Measurements from ENCODE around the gene PPP1R2.
"Not testable (repeated sequence)": the region's sequence is repeated elsewhere in the genome, so short reads cannot be mapped to it uniquely, and the experiment has no call there.

Gene PPP1R2

GRCh38 chr3:195535293-195535692, 7.8 kb downstream of the PPP1R2 start:
- no peak for DNase-seq

DNA sequence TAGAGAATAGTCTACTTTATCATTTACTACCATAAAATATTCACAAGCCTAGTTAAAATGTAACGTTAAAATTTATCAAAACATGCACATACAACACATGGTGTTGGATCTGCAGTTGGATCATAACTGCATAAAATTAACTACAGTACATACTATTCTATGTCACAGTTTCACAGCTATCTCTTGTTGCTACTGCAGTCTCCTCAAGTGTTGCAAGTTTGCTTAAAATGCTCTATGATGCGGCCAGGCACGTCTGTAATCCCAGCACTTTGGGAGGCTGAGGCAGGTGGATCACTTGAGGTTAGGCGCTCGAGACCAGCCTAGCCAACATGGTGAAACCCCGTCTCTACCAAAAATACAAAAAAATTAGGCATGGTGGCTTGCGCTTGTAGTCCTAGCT, 10.3 kb downstream of the PPP1R2 start:
- DNase-seq = no peak

DNA sequence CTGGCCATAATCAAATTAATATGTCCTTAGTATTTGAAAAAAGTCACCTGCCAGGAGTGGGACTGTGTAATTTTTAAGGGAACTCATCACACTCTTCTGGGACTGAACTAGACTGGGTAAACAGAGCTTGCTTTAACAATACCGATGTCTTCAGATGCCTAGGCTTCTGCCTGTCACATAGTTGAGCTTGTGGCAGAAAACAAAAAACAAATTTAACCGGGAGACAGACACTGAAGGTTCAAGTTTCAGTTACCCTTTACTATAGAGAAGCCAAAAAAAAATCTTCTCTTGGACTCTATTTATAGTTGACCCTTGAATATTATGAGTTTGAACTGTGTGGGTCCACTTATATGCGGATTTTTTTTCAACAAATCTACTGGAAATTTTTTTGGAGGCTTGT, 10.8 kb downstream of the PPP1R2 start:
- DNase-seq = no peak

GRCh38 chr3:195531683-195532082, 11.4 kb downstream of the PPP1R2 start:
- no peak for DNase-seq

- no peak for DNase-seq
Measured at GRCh38 chr3:195526492-195526891, 16.6 kb downstream of the PPP1R2 start.

DNA sequence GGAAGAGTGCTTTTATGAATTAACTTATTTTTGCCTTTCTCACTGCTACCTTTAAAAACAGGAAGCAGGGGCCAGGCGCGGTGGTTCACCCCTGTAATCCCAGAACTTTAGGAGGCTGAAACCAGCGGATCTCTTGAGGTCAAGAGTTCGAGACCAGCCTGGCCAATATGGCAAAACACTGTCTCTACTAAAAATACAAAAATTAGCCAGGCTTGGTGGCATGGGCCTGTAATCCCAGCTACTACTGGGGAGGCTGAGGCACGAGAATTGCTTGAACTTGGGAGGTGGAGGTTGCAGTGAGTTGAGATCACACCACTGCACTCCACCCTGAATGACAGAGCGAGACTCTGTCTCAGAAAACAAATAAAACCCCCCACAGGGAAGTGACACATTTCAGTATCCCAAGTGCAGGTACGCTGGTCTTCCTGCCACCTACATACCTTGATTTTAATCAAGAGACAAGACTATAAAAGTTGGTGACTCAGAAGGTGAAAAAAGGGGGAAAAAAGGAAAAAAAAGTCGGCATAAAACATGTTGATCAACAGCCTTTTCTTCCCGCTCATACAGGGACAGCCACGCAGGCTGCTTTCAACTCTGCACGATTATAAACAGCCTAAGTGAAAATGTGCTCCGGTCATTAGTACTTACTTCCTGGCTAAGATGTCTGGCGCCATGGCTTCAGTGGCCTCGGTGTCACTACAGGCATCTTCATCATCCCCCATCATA, 18.8 kb downstream of the PPP1R2 start:
- DNase-seq = no peak

- DNase-seq = peak; percentile 20
Measured at GRCh38 chr3:195522254-195523023, 20.7 kb downstream of the PPP1R2 start.

DNA sequence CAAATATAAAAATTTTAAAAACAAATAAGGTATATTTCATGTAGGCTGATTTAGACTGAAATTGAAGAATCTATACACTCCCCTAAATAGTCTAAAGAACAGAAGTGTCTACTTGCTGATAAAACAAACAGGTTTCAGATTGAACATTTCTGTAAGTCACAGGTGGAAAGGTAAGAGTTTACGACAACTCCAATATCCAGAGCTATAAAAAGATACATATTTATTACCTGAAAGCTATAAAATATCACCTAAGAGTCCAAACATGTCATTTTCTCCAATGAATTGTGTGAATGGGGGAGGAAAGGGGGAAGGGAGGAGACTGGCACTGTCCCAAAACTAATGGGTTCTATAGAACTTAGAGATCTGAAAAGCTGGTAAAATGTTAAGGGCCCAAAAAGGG, 26.1 kb downstream of the PPP1R2 start:
- DNase-seq = no peak

DNA sequence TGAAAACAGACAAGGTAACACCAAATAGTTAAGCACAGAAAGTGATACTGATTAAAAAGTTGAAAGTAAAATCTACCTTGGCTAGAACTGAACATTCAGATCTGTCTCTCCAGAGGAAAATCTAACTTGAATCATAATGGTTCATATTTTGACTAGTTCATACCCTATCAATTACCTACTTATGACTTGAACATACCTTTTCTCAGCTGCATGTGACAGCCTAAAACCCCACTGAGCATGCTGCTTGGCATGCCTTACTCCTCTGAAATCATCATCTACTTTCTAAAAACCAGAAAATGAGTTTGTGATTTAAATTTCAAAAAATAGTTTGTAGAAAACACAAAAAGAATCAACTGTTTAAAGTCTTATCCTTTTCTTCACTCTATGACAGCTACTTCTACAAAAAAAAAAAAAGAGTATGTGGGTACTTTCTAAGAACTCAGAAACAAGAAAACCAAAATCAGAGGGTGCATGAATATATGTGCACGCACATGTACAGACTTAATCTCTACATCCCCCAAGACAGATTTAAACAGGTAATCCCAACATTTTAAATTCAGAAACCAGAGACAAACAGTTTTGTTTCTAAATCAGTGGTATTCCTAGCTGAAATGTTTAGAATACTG, 28.4 kb downstream of the PPP1R2 start:
- not testable (repeated sequence) for DNase-seq

DNA sequence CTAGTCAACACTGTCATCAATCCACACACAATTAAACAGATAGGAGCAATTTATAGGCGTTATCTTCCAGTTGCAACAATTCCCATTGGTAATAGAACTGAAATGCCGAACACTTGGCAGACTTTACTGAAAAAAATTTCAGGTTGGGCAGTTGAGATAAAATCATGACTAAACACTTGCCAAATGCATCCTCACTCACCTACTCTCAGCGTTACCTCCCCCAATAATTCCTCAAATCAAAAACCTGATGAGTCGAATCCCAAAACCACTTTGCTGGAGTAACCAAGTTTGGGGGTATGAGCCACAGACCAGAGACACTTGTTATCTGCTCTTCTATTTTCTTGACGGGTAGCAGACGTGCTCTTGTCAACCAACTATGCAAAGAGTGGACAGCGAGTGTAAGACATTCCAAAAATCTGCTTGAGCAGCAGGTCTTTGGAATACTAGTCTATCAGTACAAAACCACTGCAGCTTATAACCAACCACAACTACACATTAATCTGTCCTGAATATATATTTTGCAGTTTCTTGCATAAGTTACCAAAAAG, 30.3 kb downstream of the PPP1R2 start:
- no peak for DNase-seq

- DNase-seq = no peak
Measured at GRCh38 chr3:195511136-195511535, 32.0 kb downstream of the PPP1R2 start.

- peak; percentile 46 for DNase-seq
Measured at GRCh38 chr3:195508185-195508584, 34.9 kb downstream of the PPP1R2 start.

DNA sequence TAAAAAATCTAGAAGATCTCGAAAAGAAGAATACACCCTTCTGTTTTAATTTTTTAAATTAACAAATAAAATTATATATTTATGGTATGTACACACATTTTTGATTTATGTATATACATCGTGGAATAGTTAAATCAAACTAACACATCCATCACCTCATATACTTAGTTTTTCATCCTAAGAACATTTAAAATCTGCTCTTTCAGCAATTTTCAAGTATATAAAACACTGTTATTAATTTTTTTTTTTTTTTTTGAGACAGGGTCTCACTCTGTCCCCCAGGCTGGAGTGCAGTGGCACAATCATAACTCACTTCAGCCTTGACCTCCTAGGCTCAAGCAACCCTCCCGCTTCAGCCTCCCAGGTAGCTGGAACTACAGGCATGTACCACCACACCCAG, 67.5 kb downstream of the PPP1R2 start:
- no peak for DNase-seq

DNA sequence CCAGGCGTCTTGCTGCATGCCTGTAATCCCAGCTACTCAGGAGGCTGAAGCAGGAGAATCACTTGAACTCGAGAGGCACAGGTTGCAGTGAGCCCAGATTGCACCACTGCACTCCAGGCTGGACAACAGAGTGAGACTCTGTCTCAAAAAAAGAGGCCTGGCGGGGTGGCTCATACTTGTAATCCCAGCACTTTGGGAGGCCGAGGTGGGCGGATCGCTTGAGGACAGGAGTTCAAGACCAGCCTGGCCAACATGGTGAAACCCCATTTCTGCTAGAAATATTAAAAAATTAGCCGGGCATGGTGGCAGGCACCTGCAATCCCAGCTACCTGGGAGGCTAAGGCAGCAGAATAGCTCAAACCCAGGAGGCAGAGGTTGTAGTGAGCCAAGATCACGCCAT, 68.0 kb downstream of the PPP1R2 start:
- DNase-seq = not testable (repeated sequence)

DNA sequence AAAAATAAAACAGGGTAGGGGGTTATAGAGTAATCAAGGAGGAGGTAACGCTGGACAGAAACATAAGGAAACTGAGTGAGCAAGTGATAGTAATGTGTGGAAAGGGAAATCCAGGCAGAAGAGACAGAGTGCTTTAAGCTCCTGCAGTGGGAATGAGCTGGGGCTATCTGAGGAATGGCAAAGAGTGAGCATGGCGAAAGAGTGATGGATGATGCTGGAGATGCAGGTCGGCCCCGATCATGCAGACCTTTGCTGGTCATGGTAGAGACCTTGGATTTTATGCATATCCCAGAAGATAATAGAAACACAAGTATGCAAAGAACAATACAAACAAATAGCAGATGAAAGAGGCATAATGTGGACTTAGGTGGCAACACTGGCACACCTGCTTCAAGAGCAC, 74.3 kb downstream of the PPP1R2 start:
- DNase-seq = no peak

GRCh38 chr3:195468391-195468776, 74.7 kb downstream of the PPP1R2 start:
- no peak for DNase-seq

GRCh38 chr3:195467641-195468390, 75.3 kb downstream of the PPP1R2 start:
- DNase-seq = no peak

- no peak for DNase-seq
Measured at GRCh38 chr3:195466251-195466650, 76.9 kb downstream of the PPP1R2 start.

Measured in GF-D8 (cell line).